Measurements from ENCODE around the gene SSR1. TPM values are rescaled to one million over a fixed set of nuclear protein-coding genes. Genes with fewer than 3 reads are reported as not detected.

Gene SSR1
- total RNA-seq, 1 experiment from 2014 or later: 65.2 TPM

- H3K9me3 ChIP-seq (ENCODE audit: low read length): no peaks in the 10 kb centered on the region
- TF ChIP-seq EZH2 (IDR thresholded peaks at IDR 0.05; ENCODE audit: low read length, unreplicated experiment) (no peak), CTCF (conservative IDR thresholded peaks at IDR 0.05; ENCODE audit: low read depth, low read length) (no peak), EZH2phosphoT487 (IDR thresholded peaks at IDR 0.05; ENCODE audit: borderline replicate concordance, low read length) (no peak)
- H3K27me3 ChIP-seq (ENCODE audit: low read length): no peaks in the 10 kb centered on the region
- H3K27ac ChIP-seq (ENCODE audit: low read length): no peak overlapping the region
- peaks cover 8% of the 10 kb centered on the region; the same call in 1 of the 2 replicates for H3K36me3 ChIP-seq (ENCODE audit: low read depth, low read length)
- no peaks in the 10 kb centered on the region for H3F3A ChIP-seq (ENCODE audit: low read length, unreplicated experiment)
- H3K9ac ChIP-seq (ENCODE audit: low read length): no peak overlapping the region
- ChIA-PET CTCF (interaction anchor here (0.7 kb wide), 1 partner anchor 381 kb away, joined by 3 read pairs; no protein-coding TSS in a partner anchor), POLR2A (ENCODE audit: unreplicated experiment) (no interaction called here)
- peaks cover 55% of the 10 kb centered on the region for H3K4me1 ChIP-seq (ENCODE audit: insufficient read depth, low read length)
- peaks cover 64% of the 10 kb centered on the region for H3K79me2 ChIP-seq (ENCODE audit: low read length)
- H3K4me3 ChIP-seq (ENCODE audit: low read length): no peak overlapping the region
- intact Hi-C loops (cut with micrococcal nuclease): loop anchor here (1.0 kb wide), 1 partner anchor 514 kb away; no protein-coding TSS in a partner anchor
- no peak overlapping the region for H2AFZ ChIP-seq (ENCODE audit: low read length)
- no peak overlapping the region for H3K4me2 ChIP-seq (ENCODE audit: low read length)
- H3K9me2 ChIP-seq (replicated peaks; ENCODE audit: low read length): no peaks in the 10 kb centered on the region
- ATAC-seq: no peak
- BruUV-seq (replicated peaks): no TSS peak
- DNase-seq: no peak
- no peaks in the 10 kb centered on the region for H4K20me1 ChIP-seq (ENCODE audit: low read length)
Measured at GRCh38 chr6:7238526-7238899, 74.5 kb downstream of the SSR1 start.

- Histone ChIP-seq H3K9me3 (ENCODE audit: low read length) (no peaks in the 10 kb centered on the region), H3F3A (ENCODE audit: low read length, unreplicated experiment) (no peaks in the 10 kb centered on the region), H3K9me2 (replicated peaks; ENCODE audit: low read length) (no peaks in the 10 kb centered on the region), H3K27ac (ENCODE audit: low read length) (no peak overlapping the region), H3K4me2 (ENCODE audit: low read length) (no peak overlapping the region), H3K4me3 (ENCODE audit: low read length) (no peak overlapping the region), H3K79me2 (ENCODE audit: low read length) (peaks cover 60% of the 10 kb centered on the region), H2AFZ (ENCODE audit: low read length) (no peak overlapping the region), H3K27me3 (ENCODE audit: low read length) (no peaks in the 10 kb centered on the region), H3K9ac (ENCODE audit: low read length) (no peak overlapping the region), H4K20me1 (ENCODE audit: low read length) (no peaks in the 10 kb centered on the region), H3K36me3 (ENCODE audit: low read depth, low read length) (peaks cover 8% of the 10 kb centered on the region; the same call in 1 of the 2 replicates), H3K4me1 (ENCODE audit: insufficient read depth, low read length) (peaks cover 48% of the 10 kb centered on the region)
- DNase-seq (no peak), ATAC-seq (no peak)
- TF ChIP-seq CTCF (conservative IDR thresholded peaks at IDR 0.05; ENCODE audit: low read depth, low read length) (no peak), EZH2phosphoT487 (IDR thresholded peaks at IDR 0.05; ENCODE audit: borderline replicate concordance, low read length) (no peak), EZH2 (IDR thresholded peaks at IDR 0.05; ENCODE audit: low read length, unreplicated experiment) (no peak)
- no TSS peak for BruUV-seq (replicated peaks)
- CTCF ChIA-PET: no interaction called here
- POLR2A ChIA-PET (ENCODE audit: unreplicated experiment): no interaction called here
- intact Hi-C loops (cut with micrococcal nuclease): loop anchor here (1.0 kb wide), 1 partner anchor 513 kb away; no protein-coding TSS in a partner anchor
Measured at GRCh38 chr6:7237653-7238188, 75.3 kb downstream of the SSR1 start.

All from PC-3 (cell line).